HepG2 (cell line): ENCODE results near the gene SMARCE1. TPM values are rescaled to one million over a fixed set of nuclear protein-coding genes. Genes with fewer than 3 reads are reported as not detected.

Experiments used
- AHR ChIP-seq: IDR thresholded peaks from 2 replicates; pipeline ENCODE4 v1.6.1; 2018; ENCODE audit warnings: missing genetic modification reagents, missing compliant biosample characterization
- AKNA ChIP-seq: sonication (generic); formaldehyde crosslinking; IDR thresholded peaks from 2 replicates; pipeline ENCODE4 v1.4.0; 2020; ENCODE audit warnings: missing genetic modification reagents, borderline replicate concordance
- ARID2 ChIP-seq: sonication (generic); formaldehyde crosslinking; IDR thresholded peaks from 2 replicates; pipeline ENCODE4 v1.8.1; 2022; ENCODE audit warnings: mild to moderate bottlenecking, missing genetic modification reagents, borderline replicate concordance
- ARNT2 ChIP-seq: sonication (generic); formaldehyde crosslinking; IDR thresholded peaks from 2 replicates; pipeline ENCODE4 v1.8.0; 2022; ENCODE audit warnings: mild to moderate bottlenecking, low read depth, missing genetic modification reagents, moderate library complexity
- ATF7 ChIP-seq, 2 experiments: fragments of 450-650 bp in 1 of 2; sonication (generic) in 1 of 2; formaldehyde crosslinking in 1 of 2; IDR thresholded peaks; 2 replicates each; pipeline versions ENCODE4 v1.4.0 to v1.6.1; 2016 to 2020; ENCODE audit warnings: antibody characterized with exemption in 1 of 2, mild to moderate bottlenecking in 1 of 2, missing genetic modification reagents in 1 of 2
- HNRNPK ChIP-seq: fragments of 200-400 bp; formaldehyde crosslinking; IDR thresholded peaks from 2 replicates; pipeline ENCODE4 v1.6.1; 2018; ENCODE audit warnings: low read length, low read depth, moderate library complexity, mild to moderate bottlenecking; ENCODE audit not compliant: poor library complexity, severe bottlenecking
- HOXA5 ChIP-seq: sonication (generic); formaldehyde crosslinking; IDR thresholded peaks from 2 replicates; pipeline ENCODE4 v1.4.0; 2020; ENCODE audit warnings: missing genetic modification reagents
- JUN ChIP-seq: sonication (generic); formaldehyde crosslinking; IDR thresholded peaks from 2 replicates; pipeline ENCODE4 v1.4.0; 2020; ENCODE audit warnings: mild to moderate bottlenecking, missing genetic modification reagents
- KMT2A ChIP-seq: sonication (generic); formaldehyde crosslinking; IDR thresholded peaks from 2 replicates; pipeline ENCODE4 v1.4.0; 2020; ENCODE audit warnings: missing genetic modification reagents
- NAIF1 ChIP-seq: sonication (generic); formaldehyde crosslinking; IDR thresholded peaks from 2 replicates; pipeline ENCODE4 v1.5.0; 2020; ENCODE audit warnings: mild to moderate bottlenecking, missing genetic modification reagents, borderline replicate concordance
- RFXANK ChIP-seq: IDR thresholded peaks from 2 replicates; pipeline ENCODE4 v1.6.1; 2016
- SMAD9 ChIP-seq: sonication (generic); formaldehyde crosslinking; IDR thresholded peaks from 2 replicates; pipeline ENCODE4 v1.5.1; 2020; ENCODE audit warnings: mild to moderate bottlenecking, missing genetic modification reagents
- THAP11 ChIP-seq: IDR thresholded peaks from 2 replicates; pipeline ENCODE4 v1.6.1; 2016; ENCODE audit warnings: missing biosample characterization, missing genetic modification reagents
- THAP9 ChIP-seq: sonication (generic); formaldehyde crosslinking; IDR thresholded peaks from 2 replicates; pipeline ENCODE4; 2020; ENCODE audit warnings: missing genetic modification reagents, mild to moderate bottlenecking, borderline replicate concordance
- U2AF1 ChIP-seq: fragments of 200-400 bp; formaldehyde crosslinking; optimal IDR thresholded peaks from 2 replicates; pipeline ENCODE3; 2017; ENCODE audit warnings: mild to moderate bottlenecking, low read depth, low read length
- ZBTB38 ChIP-seq: sonication (generic); formaldehyde crosslinking; IDR thresholded peaks from 2 replicates; pipeline ENCODE4 v1.5.1; 2020; ENCODE audit warnings: mild to moderate bottlenecking, missing genetic modification reagents
- ZFP37 ChIP-seq: sonication (generic); formaldehyde crosslinking; IDR thresholded peaks from 2 replicates; pipeline ENCODE4 v1.4.0; 2020; ENCODE audit warnings: missing genetic modification reagents, borderline replicate concordance
- ZMYM4 ChIP-seq: sonication (generic); formaldehyde crosslinking; IDR thresholded peaks from 2 replicates; pipeline ENCODE4 v1.8.1; 2023; ENCODE audit warnings: mild to moderate bottlenecking, missing genetic modification reagents
- ZNF382 ChIP-seq: sonication (generic); formaldehyde crosslinking; IDR thresholded peaks from 2 replicates; pipeline ENCODE4 v1.5.0; 2020; ENCODE audit warnings: missing genetic modification reagents, mild to moderate bottlenecking, borderline replicate concordance
- ZNF552 ChIP-seq: sonication (generic); formaldehyde crosslinking; IDR thresholded peaks from 2 replicates; pipeline ENCODE4 v1.9.0; 2022; ENCODE audit warnings: missing genetic modification reagents, mild to moderate bottlenecking, borderline replicate concordance
- ZNF569 ChIP-seq: sonication (generic); formaldehyde crosslinking; IDR thresholded peaks from 2 replicates; pipeline ENCODE4 v1.5.0; 2020; ENCODE audit warnings: mild to moderate bottlenecking, missing genetic modification reagents, moderate library complexity, borderline replicate concordance
- ZNF615 ChIP-seq: sonication (generic); formaldehyde crosslinking; IDR thresholded peaks from 2 replicates; pipeline ENCODE4 v1.5.0; 2020; ENCODE audit warnings: mild to moderate bottlenecking, missing genetic modification reagents, borderline replicate concordance
- ZNF782 ChIP-seq: sonication (generic); formaldehyde crosslinking; IDR thresholded peaks from 2 replicates; pipeline ENCODE4 v1.4.0; 2020; ENCODE audit warnings: missing genetic modification reagents, mild to moderate bottlenecking, borderline replicate concordance
- polyA plus RNA-seq, 8 experiments: library from polyadenylated mRNA; depleted of rRNA in 3 of 8; stranded (reverse) in 7 of 8; unstranded in 1 of 8; fragments of >200 nt; fragmentation: Illumina TruSeq in 4 of 8; extraction: Trizol in 4 of 8; gene quantifications; 2 replicates each; pipeline versions ENCODE4 v1.2.1 to v1.2.3, GENCODE V29; 2011 to 2016; ENCODE audit warnings: low read depth in 4 of 8, missing spikeins in 1 of 8, mixed read lengths in 1 of 8; ENCODE audit not compliant: insufficient read depth in 1 of 8
- total RNA-seq, 5 experiments: library from RNA; depleted of rRNA; stranded (reverse); fragments of >200 nt; fragmentation: Illumina TruSeq; extraction: Trizol; gene quantifications; 2 replicates each; pipeline ENCODE4 v1.2.3, GENCODE V29; 2016; ENCODE audit warnings: low read depth in 1 of 5

The SMARCE1 gene
- total and polyA plus RNA-seq, 2 of the 13 experiments (the other 11 are each of a cell fraction or from before 2014, with no cell fraction given), result 43.5 to 127 TPM

- TF ChIP-seq ATF7 (IDR thresholded peaks at IDR 0.05) (no peak), ATF7 (CRISPR knock-in tag; IDR thresholded peaks at IDR 0.05) (no peak), ZNF569 (CRISPR knock-in tag) (no peak), ZFP37 (CRISPR knock-in tag) (no peak), ZNF552 (CRISPR knock-in tag) (0 out of 2 replicates have a peak, but pooled peaks have one; percentile 45), SMAD9 (no peak), U2AF1 (no peak), ZBTB38 (CRISPR knock-in tag) (no peak), JUN (CRISPR knock-in tag) (no peak; the same call in 1 of the 2 replicates), KMT2A (CRISPR knock-in tag) (no peak), ARNT2 (CRISPR knock-in tag) (peak; percentile 27; the same call in 1 of the 2 replicates), ARID2 (CRISPR knock-in tag) (no peak), ZNF782 (no peak; the same call in 1 of the 2 replicates), AHR (CRISPR knock-in tag) (no peak), HOXA5 (CRISPR knock-in tag) (no peak), HNRNPK (no peak), ZNF615 (CRISPR knock-in tag) (no peak), ZMYM4 (CRISPR knock-in tag) (peak; percentile 13; the same call in 1 of the 2 replicates), RFXANK (CRISPR knock-in tag) (no peak), THAP9 (CRISPR knock-in tag) (peak; percentile 38; the same call in 1 of the 2 replicates), ZNF382 (CRISPR knock-in tag) (no peak), AKNA (peak; percentile 2), NAIF1 (CRISPR knock-in tag) (no peak), THAP11 (no peak)
Measured at GRCh38 chr17:40648384-40648968, 858 bp upstream of the SMARCE1 start (continued).
